ENCODE measurements around the gene FBN1. TPM values are rescaled to one million over a fixed set of nuclear protein-coding genes. Genes with fewer than 3 reads are reported as not detected.
A peak's percentile ranks its signal among the peaks of the same experiment; 100 is the strongest.

FBN1 gene
- polyA plus RNA-seq, 2 of the 4 experiments (the other 2 are of a cell fraction): 6.3 to 9.4 TPM

DNA sequence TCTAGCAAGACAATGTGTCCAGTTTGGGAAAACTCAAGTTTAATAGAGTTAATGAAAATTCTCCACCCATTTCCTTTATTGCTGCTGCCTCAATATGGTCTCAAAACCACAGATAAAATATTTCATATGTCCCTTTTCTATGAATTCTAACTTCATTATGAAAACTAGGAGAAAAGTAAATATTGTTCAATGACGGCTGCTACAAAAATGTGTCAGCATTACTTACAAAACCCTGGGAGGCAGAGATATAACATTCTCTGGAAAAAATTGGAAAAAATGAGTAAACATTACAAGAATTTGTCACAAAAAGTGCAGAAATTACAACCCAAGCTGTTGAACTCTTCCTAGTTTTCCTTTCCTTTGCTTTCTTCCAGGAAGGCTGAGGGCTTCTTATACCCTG is 22.2 kb upstream of the FBN1 start:
- ATAC-seq: no peak
- Histone ChIP-seq H3K4me1 (no peaks in the 10 kb centered on the region), H3K9me3 (no peaks in the 10 kb centered on the region), H3K27ac (no peak overlapping the region), H3K4me3 (no peak overlapping the region), H3K4me2 (peak overlapping the region; percentile 24)
- 40% methylated on average over 1 of the region's 1 CpG for WGBS (ENCODE audit: missing lambda C conversion rate)
- ChIA-PET CTCF (no interaction called here), POLR2A (no interaction called here)
- no peak for DNase-seq (ENCODE audit: low read depth in 1 of 2, low spot score in 1 of 2)
- FAIRE-seq: no peak
- TF ChIP-seq ZFP36 (IDR thresholded peaks at IDR 0.05; ENCODE audit: borderline replicate concordance, partially characterized antibody) (no peak), TFCP2L1 (CRISPR knock-in tag; IDR thresholded peaks at IDR 0.05) (no peak), NR3C1 (IDR thresholded peaks at IDR 0.05) (no peak), RCOR1 (IDR thresholded peaks at IDR 0.05; ENCODE audit: low read depth, low read length) (no peak), HOXB5 (CRISPR knock-in tag; IDR thresholded peaks at IDR 0.05) (no peak)

DNA sequence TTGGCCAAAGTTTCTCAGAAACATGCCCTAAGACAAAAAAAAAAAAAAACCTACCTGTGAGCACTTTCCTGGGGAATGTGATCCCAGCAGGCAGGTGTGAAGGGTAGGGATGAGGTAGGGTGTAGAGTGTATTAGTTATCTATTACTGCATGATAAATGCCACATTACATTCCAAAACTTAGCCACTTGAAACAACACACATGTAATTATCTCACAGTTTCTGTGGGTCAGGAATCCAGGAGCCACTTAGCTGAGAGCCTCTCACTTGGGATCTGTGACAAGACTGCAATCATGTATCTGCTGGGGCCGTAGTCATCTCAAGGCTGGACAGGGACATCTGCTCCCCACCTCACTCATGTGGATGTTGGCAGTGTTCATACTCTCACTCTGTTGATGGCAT is 18.9 kb upstream of the FBN1 start:
- Histone ChIP-seq H3K4me2 (no peak overlapping the region), H3K4me1 (no peaks in the 10 kb centered on the region), H3K9me3 (no peaks in the 10 kb centered on the region), H3K27ac (no peak overlapping the region), H3K4me3 (no peak overlapping the region)
- no peak for DNase-seq (ENCODE audit: low read depth in 1 of 2, low spot score in 1 of 2)
- 71% methylated on average over 1 of the region's 1 CpG for WGBS (ENCODE audit: missing lambda C conversion rate)
- FAIRE-seq: no peak
- TF ChIP-seq ZC3H11A (IDR thresholded peaks at IDR 0.05): no peak
- TF ChIP-seq, protein P1, sequence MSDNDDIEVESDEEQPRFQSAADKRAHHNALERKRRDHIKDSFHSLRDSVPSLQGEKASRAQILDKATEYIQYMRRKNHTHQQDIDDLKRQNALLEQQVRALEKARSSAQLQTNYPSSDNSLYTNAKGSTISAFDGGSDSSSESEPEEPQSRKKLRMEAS (IDR thresholded peaks at IDR 0.05): no peak
- no peak for TF ChIP-seq RNF2 (IDR thresholded peaks at IDR 0.05; ENCODE audit: borderline replicate concordance, low read depth)
- TF ChIP-seq, protein P2, sequence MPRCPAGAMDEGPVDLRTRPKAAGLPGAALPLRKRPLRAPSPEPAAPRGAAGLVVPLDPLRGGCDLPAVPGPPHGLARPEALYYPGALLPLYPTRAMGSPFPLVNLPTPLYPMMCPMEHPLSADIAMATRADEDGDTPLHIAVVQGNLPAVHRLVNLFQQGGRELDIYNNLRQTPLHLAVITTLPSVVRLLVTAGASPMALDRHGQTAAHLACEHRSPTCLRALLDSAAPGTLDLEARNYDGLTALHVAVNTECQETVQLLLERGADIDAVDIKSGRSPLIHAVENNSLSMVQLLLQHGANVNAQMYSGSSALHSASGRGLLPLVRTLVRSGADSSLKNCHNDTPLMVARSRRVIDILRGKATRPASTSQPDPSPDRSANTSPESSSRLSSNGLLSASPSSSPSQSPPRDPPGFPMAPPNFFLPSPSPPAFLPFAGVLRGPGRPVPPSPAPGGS (IDR thresholded peaks at IDR 0.05): no peak
- TF ChIP-seq EHMT2 (IDR thresholded peaks at IDR 0.05; ENCODE audit: low read depth): no peak
- TF ChIP-seq BHLHE40 (IDR thresholded peaks at IDR 0.05; ENCODE audit: low read depth, low read length): no peak
- TF ChIP-seq HOXB5 (CRISPR knock-in tag; IDR thresholded peaks at IDR 0.05): no peak
- no peak for TF ChIP-seq POLR2AphosphoS2 (conservative IDR thresholded peaks at IDR 0.05; ENCODE audit: low read length)
- no peak for TF ChIP-seq NR3C1 (IDR thresholded peaks at IDR 0.05)
- ATAC-seq: no peak
- CTCF ChIA-PET: no interaction called here
- POLR2A ChIA-PET: no interaction called here

DNA sequence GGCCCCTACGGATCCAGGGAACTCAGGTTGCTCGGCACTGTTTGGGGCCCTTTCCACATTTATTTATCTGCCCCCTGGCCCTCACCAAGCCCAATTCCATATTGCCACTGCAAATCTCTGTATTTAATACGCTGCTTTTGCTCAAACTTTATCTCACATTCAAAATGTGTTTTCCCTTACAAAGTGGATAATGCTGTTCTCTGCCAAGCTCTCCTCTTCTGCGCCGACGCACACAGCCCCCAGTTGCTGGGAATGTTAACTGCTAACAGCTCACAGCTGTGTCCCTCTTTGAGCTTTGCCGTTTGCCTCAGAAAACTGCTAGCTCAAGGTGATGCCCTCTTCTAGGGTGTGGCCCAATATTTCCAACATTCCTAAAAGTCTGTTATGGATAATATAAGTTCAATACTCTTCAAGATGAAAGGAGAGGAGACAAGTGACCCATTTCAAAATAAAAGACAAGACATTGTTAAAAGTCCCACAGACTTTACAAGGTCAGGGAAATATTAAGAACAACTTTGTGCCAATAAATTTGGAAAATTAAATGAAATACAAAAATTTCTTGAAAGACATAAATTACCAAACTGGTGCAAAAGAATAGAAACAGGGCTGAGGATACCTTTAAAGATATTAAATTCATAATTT is 12.6 kb upstream of the FBN1 start:
- 77% methylated on average over 7 of the region's 7 CpGs for WGBS (ENCODE audit: missing lambda C conversion rate)
- CTCF ChIA-PET: interaction anchor here (0.5 kb wide), 1 partner anchor 159 kb away, joined by 4 read pairs; no protein-coding TSS in a partner anchor
- ATAC-seq (no peak), DNase-seq (ENCODE audit: low read depth in 1 of 2, low spot score in 1 of 2) (no peak), FAIRE-seq (no peak)
- POLR2A ChIA-PET: interaction anchor here (0.6 kb wide), 1 partner anchor 963 kb away, joined by 3 read pairs; the partner anchor contains the start of genes DTWD1 and FAM227B
- Histone ChIP-seq H3K9me3 (no peaks in the 10 kb centered on the region), H3K4me1 (no peaks in the 10 kb centered on the region), H3K27ac (no peak overlapping the region), H3K4me2 (no peak overlapping the region), H3K4me3 (no peak overlapping the region)
- TF ChIP-seq HOXB13 (CRISPR knock-in tag; IDR thresholded peaks at IDR 0.05; ENCODE audit: low read depth): no peak
- no peak for TF ChIP-seq CHD2 (IDR thresholded peaks at IDR 0.05; ENCODE audit: low read length, partially characterized antibody)
- no peak for TF ChIP-seq MAFK (IDR thresholded peaks at IDR 0.05; ENCODE audit: partially characterized antibody)
- TF ChIP-seq RNF2 (IDR thresholded peaks at IDR 0.05; ENCODE audit: borderline replicate concordance, low read depth): no peak
- no peak for TF ChIP-seq HOXB5 (CRISPR knock-in tag; IDR thresholded peaks at IDR 0.05)
- TF ChIP-seq RAD21 (conservative IDR thresholded peaks at IDR 0.05 in 1 of 2, IDR thresholded peaks at IDR 0.05 in 1 of 2): no peak

DNA sequence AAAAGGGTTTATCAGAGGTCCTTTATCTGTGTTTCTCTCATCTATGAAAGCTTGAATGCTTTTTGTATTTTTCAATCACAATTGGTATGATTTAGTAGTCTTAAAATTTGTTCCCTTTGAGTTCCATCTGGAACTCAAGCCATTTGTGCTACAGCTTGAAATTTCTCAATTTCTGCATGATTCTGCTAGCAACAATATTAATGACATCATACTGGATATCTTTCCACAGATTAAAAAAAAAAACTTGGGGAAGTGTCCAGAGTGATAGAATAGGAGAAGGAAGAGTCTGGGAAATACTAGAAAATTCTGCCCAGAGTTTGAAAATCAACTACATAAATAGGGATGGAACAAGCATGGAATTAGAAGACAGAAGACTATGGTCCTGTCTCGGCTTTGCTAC is 9.3 kb upstream of the FBN1 start:
- H3K9me3 ChIP-seq: no peaks in the 10 kb centered on the region
- CTCF ChIA-PET: interaction anchor here (1.4 kb wide), 1 partner anchor 14 kb away, joined by 3 read pairs; no protein-coding TSS in a partner anchor
- no peaks in the 10 kb centered on the region for H3K4me1 ChIP-seq
- no peak for ATAC-seq
- DNase-seq (ENCODE audit: low read depth in 1 of 2, low spot score in 1 of 2): no peak
- no peak overlapping the region for H3K27ac ChIP-seq
- no peak for FAIRE-seq
- 88% methylated on average over 1 of the region's 1 CpG for WGBS (ENCODE audit: missing lambda C conversion rate)
- POLR2A ChIA-PET: no interaction called here
- H3K4me2 ChIP-seq: no peak overlapping the region
- no peak overlapping the region for H3K4me3 ChIP-seq
- TF ChIP-seq, protein P1 (IDR thresholded peaks at IDR 0.05): no peak
- TF ChIP-seq, protein P3, sequence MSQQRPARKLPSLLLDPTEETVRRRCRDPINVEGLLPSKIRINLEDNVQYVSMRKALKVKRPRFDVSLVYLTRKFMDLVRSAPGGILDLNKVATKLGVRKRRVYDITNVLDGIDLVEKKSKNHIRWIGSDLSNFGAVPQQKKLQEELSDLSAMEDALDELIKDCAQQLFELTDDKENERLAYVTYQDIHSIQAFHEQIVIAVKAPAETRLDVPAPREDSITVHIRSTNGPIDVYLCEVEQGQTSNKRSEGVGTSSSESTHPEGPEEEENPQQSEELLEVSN (IDR thresholded peaks at IDR 0.05; ENCODE audit: borderline replicate concordance, low read depth): no peak
- no peak for TF ChIP-seq MAZ (IDR thresholded peaks at IDR 0.05; ENCODE audit: borderline replicate concordance, low read depth, low read length)
- TF ChIP-seq TP53 (CRISPR knock-in tag; IDR thresholded peaks at IDR 0.05): no peak
- no peak for TF ChIP-seq HOXB5 (CRISPR knock-in tag; IDR thresholded peaks at IDR 0.05)
- no peak for TF ChIP-seq FOXS1 (CRISPR knock-in tag; IDR thresholded peaks at IDR 0.05)
- no peak for TF ChIP-seq KDM1A (IDR thresholded peaks at IDR 0.05; ENCODE audit: low read depth)
- TF ChIP-seq GATA3 (IDR thresholded peaks at IDR 0.05; ENCODE audit: borderline replicate concordance): no peak
- no peak for TF ChIP-seq CHD2 (IDR thresholded peaks at IDR 0.05; ENCODE audit: low read length, partially characterized antibody)
